GM19324 (cell line): Measurements from ENCODE around the gene PIP4K2B.

Source experiments
- ATAC-seq: cut with Tn5 transposase; IDR thresholded peaks from one replicate; pipeline ENCODE4 v1.9.1; 2021; ENCODE audit warnings: mild to moderate bottlenecking, moderate library complexity; ENCODE audit not compliant: unreplicated experiment, low FRiP score

PIP4K2B gene

GRCh38 chr17:38746849-38747462 is 52.4 kb downstream of the PIP4K2B start:
- ATAC-seq, result no peak

DNA sequence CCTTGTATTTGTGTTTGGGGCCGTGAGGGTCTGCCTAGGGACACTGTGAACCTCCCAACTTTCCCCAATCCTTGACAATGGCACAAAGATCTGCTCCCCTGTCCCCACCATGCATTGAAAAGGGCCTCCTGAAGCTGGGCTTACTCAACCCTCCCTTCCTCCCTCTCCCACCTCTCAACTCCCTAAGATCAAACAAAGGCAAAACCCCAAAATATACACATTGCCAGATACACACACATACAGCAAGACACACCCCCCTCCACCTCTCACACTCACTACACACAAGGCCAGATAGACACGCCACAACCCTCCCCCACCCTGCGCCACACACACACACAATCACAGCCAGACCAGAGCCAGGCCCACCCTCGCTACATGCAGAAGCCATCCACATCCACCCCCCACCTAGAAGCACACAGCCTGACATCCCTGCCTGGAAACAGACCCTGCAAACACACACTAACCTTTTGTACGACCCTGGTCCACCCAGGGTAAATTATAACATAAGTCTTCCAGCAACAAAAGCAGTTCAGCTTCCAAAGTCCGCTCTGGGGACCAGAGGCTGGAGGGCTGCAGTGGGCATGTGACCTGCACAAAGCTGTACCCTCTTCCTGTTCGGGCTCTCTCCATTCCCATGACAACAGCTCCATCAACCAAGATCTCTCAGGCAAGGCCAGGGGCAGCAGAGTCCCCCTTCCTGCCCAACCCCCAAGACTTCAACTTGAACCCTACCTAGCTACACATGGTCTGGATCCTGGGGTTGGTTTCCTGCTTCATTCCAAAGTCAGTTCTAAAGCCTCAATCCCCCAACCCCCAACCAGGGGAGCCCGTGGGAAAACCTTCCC is 53.1 kb downstream of the PIP4K2B start:
- ATAC-seq, result no peak

DNA sequence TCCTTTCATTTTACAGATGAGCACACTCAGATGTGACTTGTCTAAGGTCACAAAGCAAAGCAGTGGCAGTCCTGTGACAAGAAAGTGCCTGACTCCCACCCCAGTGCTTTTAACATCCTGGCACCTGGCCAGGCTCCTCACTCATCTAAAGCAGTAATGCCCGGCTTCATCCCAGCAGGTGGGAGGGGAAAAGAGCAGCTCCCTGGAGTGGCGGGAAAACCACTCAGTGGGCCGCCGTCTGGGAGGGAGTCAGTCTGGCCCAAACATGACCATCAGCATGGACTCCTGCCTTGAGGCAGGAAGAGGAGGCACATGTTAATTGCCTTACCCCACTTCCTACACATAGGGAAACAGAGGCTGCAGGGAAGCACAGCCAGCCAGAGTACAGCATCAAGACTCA is 53.8 kb downstream of the PIP4K2B start:
- no peak for ATAC-seq

DNA sequence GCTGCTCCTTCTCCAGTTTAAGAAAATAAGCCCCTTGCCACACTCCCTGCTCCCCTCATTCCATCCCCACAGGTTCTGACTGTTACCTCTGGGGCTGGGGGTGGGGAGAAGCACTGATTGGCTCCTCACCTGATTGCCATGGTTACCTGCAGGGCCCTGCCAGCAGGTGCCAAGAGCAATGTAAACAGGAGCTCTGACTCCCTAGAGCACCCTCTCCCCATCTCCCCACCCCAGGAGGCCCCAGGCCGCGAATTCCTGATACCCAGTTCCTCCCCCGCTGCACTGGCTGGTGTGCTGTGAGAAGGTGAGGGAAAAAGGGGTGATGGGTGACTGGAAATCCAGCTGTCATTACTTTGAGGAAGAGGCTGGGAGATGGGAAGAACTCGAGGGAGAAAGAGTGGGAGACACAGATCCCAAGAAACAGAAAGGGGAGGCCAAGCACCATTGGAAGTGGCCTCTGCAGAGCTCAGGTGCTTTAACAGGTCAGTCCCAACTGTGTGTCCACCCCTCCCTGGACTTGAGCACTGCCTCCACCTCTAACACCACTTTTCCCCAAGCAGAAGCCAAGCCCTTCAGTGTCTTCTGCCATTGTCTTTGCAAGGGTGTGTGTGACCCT is 55.7 kb downstream of the PIP4K2B start:
- no peak for ATAC-seq

DNA sequence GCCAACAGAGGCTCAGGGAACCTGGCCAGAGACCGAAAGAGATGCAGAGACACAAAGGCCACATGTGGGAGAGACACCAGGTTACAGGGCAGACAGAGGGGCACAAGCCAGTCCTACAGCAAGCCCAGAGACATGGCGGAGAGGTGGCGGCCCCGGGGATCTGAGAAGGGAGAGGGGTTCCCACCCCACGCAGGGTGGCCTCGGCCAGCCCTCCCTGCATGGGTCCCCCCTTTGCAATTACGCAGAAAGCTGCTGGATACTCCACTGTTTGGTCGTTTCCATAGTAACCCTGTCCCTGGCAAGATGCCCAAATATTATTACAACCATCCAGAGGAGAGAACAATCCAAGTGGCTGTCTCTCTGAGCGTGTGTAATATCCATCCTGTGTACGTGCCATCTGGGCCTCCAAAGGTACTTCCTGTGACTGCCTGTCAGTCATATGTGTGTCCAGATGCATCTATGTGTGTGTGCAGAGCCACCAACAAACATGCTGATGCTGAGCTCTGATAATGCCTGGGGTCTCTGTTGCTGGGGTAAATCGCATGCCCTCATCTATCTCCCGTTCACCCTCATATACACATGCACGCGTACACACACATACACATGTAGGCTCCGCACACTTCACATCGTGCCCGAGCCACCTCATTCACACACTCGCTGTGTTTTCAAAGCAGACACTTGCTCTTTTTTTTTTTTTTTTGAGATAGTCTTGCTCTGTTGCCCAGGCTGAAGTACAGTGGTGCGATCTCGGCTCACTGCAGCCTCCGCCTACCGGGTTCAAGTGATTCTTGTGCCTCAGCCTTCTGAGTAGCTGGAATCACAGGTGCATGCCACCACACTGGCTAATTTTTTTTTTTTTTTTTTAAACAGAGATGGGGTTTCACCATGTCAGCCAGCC is 56.7 kb downstream of the PIP4K2B start:
- ATAC-seq, result no peak

- no peak for ATAC-seq
These were observed 57.4 kb downstream of the PIP4K2B start for GRCh38 chr17:38741921-38742410.

GRCh38 chr17:38741461-38741860 is 57.9 kb downstream of the PIP4K2B start:
- ATAC-seq, result no peak

DNA sequence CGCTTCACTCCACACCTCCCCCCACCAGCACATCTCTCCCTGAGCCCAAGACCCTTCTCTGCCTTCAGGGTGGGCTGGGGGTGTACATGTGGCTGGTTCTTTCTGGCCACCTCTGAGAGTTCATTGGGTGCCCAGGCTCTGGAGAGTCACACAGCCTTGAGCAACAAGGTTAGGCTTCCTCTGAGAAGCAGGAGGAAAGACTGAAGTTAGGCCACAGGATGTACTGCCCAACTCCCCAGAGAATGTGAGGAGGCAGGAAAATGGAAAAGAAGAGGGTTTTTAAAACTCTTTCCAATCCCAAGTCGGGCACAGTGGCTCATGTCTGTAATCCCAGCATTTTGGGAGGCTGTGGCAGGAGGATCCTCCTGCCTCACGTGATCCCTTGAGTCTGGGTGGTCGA is 58.5 kb downstream of the PIP4K2B start:
- no peak for ATAC-seq

- ATAC-seq, result no peak
These were observed 59.3 kb downstream of the PIP4K2B start for GRCh38 chr17:38740044-38740443.

GRCh38 chr17:38739305-38739704 is 60.1 kb downstream of the PIP4K2B start:
- ATAC-seq, result no peak

GRCh38 chr17:38738686-38739085 is 60.7 kb downstream of the PIP4K2B start:
- ATAC-seq, result no peak

DNA sequence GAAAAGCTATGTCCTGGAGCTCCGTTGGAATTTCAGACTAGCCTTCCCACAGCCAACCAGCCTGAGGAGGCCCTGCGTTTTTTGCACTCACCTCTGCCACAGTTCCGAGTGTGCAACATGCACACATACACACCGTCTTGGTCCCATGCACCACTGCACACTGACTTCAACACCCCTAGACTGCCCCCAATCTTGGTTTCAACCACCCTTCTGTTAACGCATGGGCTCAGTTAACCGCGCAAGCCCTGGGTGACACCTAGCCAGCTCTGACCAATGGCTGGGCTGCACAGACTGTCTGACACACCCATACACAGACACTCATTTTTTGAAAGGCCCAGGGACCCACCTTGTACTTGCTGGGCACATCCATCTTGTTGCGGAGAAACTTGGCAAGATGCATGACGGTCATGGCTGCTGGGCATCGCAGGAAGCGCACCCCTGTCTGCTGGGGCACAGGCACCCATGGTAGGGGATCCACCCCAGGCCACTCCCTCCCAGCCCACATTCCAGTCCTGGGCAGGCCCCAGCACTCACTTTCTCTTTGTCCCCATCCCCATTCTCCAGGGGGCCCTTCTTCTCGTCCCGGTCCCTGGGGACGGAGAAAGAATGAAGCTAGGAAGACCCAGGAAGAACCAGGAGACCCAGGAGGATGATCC is 61.2 kb downstream of the PIP4K2B start:
- ATAC-seq, result no peak

- no peak for ATAC-seq
These were observed 64.0 kb downstream of the PIP4K2B start for GRCh38 chr17:38735161-38735997.

DNA sequence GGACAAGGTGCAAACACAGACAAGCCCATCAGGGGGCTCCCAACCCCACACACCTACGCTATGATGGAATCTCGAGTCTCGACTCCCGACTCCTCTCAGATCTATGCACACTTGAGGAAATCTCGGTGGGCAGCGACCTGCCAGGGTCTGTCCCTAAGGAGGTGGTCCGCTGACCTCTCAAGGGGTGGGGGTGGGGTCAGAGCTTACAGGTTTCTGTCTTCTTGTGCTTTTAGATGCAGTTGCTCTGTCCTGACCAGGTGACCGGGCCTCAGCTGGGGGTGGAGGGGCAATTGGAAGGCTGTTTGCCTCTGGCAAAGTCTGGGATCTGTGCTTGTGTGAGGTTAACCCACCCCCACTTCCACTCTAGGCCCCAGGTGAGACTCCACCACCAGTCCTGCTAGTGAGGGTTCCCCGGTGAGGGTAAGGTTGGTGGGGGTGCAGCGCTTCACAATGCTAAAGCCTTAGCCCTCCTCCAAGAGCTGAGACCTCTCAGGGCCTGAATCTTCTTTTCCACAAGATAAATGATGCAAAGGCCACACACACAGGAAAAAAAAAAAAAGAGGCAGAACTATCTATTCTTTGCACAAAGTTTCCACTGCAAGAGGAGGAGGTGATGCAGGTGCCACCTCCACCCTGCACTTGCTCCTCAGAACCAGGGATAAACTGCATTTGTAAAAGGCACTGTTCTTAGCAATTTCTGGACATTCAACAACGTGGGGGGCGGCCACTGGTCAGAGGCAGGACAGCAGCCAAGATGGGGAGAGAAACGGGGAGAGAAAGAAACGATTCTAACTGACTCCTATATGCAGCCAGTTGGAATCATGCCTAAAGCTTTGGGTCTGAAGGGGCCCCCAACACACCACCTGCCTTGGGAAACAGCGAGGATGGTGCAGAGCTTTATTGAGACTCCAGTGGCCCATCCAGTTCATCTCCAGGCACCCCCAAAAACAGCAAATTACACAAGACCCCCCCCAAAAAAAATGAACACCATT is 65.1 kb downstream of the PIP4K2B start:
- no peak for ATAC-seq

- no peak for ATAC-seq
These were observed 65.9 kb downstream of the PIP4K2B start for GRCh38 chr17:38733282-38733981.

- ATAC-seq, result no peak
These were observed 66.7 kb downstream of the PIP4K2B start for GRCh38 chr17:38732376-38733281.
